SK-N-MC (cell line): Measurements from ENCODE around the gene GDPD5.

Experiments
- EZH2 ChIP-seq: fragments of 200-600 bp; sonication (generic); IDR thresholded peaks from one replicate; pipeline ENCODE4 v1.6.1; 2017; ENCODE audit warnings: antibody characterized with exemption
- POLR2AphosphoS5 ChIP-seq: IDR thresholded peaks from 2 replicates; pipeline ENCODE4 v1.6.1; 2012; ENCODE audit warnings: mild to moderate bottlenecking, low read depth, low read length, borderline replicate concordance

- TF ChIP-seq POLR2AphosphoS5 (no peak), EZH2 (no peak)
These were observed 71.7 kb downstream of the GDPD5 start for GRCh38 chr11:75453916-75454655.
